Dorsolateral prefrontal cortex (tissue), 118 donors: Measurements from ENCODE around the gene SCARF2. TPM values are rescaled to one million over a fixed set of nuclear protein-coding genes. Genes with fewer than 3 reads are reported as not detected.

ENCODE experiments used
- total RNA-seq, 120 experiments: library from RNA; stranded (reverse); gene quantifications; one replicate each; pipeline versions ENCODE4 v1.2.3 to v1.2.4, GENCODE V29; 2022

The SCARF2 gene
- total RNA-seq, 120 experiments from 2014 or later, result 1.9 to 7.0 (median 4.2) TPM

Other genes starting within 250 kb of the SCARF2 start
- 10 to 100 TPM; 14.5 to 68.2 (median 38.9) TPM for gene RTN4R, start 169.5 kb downstream of the SCARF2 start, total RNA-seq
- 10 to 100 TPM; 33.0 to 66.4 (median 49.3) TPM for gene DGCR6L, start 117.8 kb downstream of the SCARF2 start, total RNA-seq
- 10 to 100 TPM; 11.3 to 30.5 (median 20.4) TPM for gene ZNF74, start 43.7 kb downstream of the SCARF2 start, total RNA-seq
- gene KLHL22, start 58.0 kb upstream of the SCARF2 start, total RNA-seq, result 10 to 100 TPM; 37.2 to 75.3 (median 54.7) TPM
- 100 to 1,000 TPM in 79 of 120 experiments, 10 to 100 TPM in 41; 83.5 to 133 (median 106) TPM for gene MED15, start 69.8 kb upstream of the SCARF2 start, total RNA-seq